Smooth muscle cell of the brain vasculature (primary cell): ENCODE data around the gene FOXJ1.

Experiments used
- DNase-seq: peaks from one replicate; pipeline ENCODE4 v3.0.0-alpha.2; 2012; ENCODE audit warnings: low read depth, low spot score

Gene FOXJ1

GRCh38 chr17:76140661-76141211 is 309 bp downstream of the FOXJ1 start:
- no peak for DNase-seq

DNA sequence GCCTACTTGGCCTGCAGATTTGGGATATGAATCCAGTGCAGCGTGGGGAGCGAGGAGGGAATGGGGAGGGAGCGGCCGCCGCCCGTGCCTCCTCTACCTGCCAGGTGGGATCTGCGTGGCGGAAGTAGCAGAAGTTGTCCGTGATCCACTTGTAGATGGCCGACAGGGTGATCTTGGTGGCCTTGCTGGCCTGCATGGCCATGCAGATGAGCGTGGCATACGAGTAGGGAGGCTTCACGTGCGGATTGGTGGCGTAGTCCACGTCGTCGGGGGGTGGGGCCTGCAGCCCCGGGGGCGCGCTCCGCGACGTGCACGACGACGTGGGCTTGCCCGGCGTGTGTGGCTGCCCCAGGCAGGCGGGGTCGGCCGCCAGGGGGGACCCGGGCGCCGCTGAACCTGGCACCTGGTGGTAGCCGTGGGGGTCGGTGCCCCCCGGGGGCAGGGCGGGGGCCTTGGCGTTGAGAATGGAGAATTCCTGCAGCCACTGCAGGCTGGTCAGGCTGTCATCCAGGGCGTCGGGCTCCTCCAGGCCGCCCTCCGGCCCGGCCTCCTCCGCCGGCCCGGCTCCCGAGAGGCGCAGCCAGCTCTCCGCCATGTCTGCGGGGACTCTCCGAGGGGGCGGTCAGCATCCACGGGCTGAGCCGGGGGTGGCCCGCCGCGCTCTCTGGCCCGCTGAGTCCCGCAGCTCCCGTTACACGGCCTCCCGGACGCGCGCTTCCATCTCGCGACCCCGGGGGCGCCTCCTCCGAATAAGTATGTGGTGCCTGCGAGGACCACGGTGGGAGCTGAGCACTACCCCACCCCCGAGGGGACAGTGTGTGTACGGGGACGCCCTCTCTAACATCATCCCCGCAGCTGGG is 1.0 kb downstream of the FOXJ1 start:
- no peak for DNase-seq

GRCh38 chr17:76138896-76139752 is 1.9 kb downstream of the FOXJ1 start:
- no peak for DNase-seq

DNA sequence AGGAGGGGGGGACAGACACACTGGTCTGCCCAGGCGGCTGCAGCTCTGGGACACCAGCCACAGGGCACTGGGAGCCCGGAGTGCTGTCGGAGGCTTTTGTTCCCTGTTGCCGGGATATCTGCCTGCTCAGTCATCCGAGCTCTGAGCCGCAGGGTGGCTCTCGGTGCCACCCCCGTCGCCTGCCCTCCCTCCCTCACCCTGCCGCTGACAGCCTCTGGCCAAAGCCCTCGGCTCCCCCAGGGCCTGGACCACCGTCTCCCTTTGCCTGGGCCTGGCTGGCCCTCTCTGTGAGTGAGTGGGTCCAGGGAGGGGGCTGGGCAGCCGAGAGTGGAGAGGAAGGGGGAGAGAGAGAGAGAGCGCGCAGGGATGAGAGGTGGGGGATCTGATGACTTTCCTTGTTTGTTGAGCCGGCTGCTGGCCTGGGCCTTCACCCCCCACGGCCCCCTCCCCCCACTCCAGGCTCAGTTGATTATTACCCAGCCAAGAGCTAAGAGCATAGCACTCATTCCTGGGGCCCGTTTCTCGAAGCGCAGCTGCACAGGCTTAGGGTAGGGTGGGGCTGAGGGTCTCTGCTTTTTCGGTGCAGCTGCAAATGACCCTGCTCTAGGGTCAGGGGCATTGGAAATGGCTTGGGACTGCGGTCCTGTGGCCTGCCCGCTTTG is 2.7 kb downstream of the FOXJ1 start:
- no peak for DNase-seq

DNA sequence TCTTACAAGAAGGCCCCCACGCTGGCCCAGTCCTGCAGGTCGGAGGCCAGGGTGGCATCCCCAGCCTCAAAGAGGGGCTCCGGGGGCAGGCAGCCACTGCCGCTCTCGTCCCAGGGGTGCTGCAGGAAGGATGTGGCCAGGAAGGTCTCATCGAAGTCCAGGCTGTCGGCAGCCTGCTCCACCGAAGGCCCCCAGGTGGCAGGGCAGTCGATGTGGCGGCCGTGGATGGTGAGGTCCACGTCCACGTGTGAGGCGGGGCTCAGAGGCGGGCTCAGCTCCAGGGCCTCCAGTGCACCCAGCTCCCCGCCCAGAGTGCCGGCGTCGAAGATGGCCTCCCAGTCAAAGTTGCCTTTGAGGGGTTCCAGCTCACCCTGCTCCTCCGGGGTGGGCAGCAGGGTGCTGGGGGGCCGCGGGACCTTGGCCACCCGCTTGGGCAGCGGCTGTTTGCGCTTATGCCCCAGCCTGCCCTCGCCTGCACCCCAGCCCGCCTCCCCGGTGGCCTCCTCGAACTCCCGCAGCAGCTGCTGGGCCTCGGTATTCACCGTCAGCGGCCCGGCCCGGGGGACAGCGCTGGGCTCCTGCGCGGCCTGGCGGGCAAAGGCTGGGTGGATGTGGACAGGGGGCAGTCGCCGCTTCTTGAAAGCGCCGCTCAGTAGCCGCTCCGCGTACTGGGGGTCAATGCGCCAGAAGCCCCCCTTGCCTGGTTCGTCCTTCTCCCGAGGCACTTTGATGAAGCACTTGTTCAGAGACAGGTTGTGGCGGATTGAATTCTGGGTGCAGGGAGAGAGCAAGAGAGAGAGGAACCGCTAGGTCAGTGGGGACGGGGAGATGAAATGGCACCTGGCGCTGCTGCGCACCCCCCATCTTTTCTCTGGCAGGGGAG is 3.5 kb downstream of the FOXJ1 start:
- no peak for DNase-seq

DNA sequence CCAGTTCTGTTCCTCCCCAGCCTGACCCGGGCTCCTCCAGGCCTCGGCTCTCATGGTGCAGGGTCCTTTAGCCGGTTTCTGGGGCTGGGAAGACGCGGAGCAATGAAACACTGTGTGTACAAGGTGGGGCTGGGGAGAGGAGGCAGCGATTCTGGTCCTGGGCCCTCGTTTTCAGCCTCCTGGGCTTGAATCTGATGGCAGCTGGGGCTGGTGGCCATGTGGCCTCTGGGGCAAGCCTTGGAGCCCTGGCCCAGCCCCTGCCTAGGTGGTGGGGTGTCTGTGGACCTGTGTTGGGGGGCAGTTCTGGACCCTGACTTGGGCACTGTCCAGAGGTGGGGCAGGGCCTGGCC is 4.1 kb downstream of the FOXJ1 start:
- no peak for DNase-seq

- DNase-seq, result no peak
Observed at GRCh38 chr17:76136276-76137000, 4.6 kb downstream of the FOXJ1 start.

DNA sequence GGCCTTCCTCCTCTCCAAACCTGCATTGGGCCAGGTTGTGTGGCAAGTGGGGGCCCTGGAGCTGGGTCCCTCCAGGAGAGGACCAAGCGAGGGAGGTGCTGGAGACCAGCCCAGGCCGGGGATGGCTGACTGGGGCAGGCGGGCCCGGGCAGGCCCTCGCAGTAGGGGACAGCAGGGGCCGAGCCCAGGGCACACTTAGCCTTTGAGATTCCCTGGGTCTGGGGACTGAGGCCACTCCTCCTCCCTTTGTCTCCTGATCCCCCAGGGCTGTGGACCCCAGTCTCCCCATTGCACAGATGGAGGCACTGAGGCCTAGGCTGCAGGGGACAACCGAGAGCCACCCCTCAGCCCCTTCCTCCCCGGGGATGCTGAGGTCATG is 5.2 kb downstream of the FOXJ1 start:
- no peak for DNase-seq

DNA sequence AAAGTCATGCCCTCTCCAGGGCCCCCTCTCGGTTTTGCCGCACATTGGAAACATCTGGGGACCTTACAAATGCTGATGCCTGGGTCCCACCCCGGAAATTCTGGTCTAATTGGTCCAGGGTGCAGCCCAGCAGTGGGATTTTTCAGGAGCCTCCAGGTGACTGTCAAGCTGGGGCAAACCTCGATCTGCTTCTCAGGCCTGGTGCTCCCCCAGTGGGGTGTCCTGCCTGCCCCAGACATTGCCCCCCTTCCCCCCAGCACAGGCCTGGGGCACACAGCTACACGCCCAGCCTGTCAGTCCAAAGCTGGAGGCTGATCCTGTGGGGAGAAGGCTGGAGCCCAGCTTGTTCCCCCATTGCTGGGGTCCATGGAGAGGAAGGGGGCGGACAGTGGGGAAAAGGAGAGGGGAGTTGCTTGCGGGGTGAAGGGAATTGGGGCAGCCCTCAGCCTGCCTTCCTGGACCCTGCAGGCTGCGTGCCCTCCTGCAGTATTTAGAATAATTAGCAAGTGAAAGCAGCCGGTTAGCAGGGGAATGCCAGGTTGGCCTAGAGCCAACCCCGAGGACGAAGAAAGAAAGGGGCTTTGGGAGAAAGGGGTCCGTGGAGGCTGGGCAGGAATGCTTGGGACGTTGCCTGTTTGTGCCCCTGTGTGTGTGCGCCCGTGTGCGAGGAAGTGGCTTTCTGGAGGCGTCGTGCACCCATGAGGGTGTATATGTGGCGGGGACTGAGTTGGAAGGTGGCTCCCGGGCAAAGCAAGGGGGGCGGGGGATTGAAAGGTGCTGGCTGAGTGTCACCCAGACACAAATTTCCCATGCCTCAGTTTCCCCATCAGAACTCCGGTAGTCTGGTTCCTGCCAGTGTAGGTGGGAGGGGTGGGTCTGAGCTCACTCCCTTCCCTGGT is 5.9 kb downstream of the FOXJ1 start:
- no peak for DNase-seq

GRCh38 chr17:76132574-76133338 is 8.3 kb downstream of the FOXJ1 start:
- no peak for DNase-seq

DNA sequence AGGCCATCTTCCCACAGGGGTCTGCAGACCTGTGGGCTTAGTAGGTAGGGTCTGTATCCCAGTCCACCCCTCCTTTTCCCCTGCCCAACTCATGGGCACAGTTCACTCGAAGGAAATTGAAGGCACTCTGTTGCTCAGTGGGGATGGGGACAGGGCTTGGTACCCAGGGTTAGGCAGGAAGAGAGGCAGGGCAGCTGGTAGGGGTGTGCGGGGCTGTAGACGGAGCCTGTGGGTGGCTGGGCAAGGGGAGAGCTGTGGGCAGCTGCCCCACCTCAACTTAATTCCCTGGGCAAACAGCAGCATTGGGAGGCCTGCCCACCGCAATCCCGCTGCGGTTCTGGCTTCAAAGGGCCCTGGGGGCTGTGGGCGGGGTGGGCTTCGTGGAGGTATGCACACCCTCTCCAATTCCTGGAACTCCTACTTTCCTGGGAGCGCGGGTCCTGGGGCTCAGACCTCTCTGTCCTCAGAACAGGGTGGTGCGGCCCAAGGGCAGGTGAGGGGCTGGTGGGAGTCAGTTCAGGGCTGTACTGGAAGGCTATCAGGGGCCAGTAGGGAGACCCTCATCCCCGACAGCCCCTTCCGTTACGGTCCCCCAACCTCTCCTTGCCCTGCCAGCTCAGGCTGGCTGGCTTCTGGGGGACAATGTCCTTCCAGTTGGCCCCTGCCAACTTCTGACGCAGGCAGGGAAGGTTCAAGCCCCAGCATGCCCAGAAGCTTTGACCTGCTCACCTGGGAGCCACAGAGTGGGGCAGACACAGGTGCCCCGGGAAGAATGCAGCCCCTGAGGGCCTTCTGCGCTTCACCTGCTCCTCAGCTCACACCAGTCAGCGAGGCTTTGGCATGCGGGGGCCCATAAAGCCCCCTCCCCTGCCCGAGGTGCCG is 9.1 kb downstream of the FOXJ1 start:
- no peak for DNase-seq

DNA sequence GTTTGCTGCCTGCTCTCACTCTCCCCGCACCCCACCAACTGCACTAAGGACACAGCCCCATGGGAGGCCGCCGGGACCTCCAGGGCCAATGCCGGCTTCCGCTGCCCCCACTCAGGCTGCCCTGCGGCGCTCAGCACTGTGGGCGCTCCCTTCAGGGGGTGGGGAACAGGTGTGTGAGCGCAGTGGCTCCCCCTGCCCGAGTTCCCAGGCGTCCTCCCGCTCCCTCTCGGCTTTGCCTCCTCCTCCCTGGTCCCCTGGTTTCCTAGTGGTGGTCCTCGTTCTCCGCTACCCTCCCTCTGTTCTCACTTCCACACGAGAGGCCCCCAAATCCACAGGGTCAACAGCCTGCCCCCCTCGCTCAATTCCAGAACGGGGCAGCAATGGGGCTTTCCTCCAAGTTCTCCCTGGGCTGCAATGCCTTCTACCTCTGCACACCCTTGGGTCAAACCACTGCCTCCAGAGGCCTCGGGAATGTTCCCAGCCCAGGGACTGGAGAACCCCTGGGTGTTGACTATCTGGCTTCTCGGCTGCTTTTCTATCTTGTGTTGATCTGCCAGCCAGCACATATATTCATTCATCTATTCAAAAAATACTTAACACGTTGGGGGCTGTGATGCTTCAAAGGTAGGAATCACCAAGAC is 9.9 kb downstream of the FOXJ1 start:
- DNase-seq, result no peak

GRCh38 chr17:76130473-76130872 is 10.6 kb downstream of the FOXJ1 start:
- no peak for DNase-seq

DNA sequence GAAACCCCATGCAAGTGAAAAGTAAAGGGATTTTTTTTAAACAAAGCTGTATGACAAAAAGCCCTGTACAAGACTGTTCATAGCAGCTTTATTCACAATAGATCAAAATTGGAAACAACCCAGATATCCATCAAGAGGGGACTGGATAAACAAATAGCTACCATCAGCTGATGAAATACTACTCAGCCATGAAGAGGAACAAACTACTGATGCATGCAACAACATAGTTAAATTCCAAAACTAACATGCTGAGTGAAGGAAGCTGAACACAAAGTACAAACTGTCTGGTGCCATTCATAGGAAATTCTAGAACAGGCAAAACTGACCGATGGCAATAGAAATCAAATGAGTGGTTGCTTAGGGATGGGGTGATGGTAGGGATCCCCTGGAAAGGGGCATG is 15.1 kb downstream of the FOXJ1 start:
- DNase-seq, result no peak

GRCh38 chr17:76125391-76125675 is 15.7 kb downstream of the FOXJ1 start:
- no peak for DNase-seq

- DNase-seq, result no peak
Observed at GRCh38 chr17:76124582-76125390, 16.3 kb downstream of the FOXJ1 start.
